HCT116 (cell line): Measurements from ENCODE around the gene NOXA1. TPM values are rescaled to one million over a fixed set of nuclear protein-coding genes. Genes with fewer than 3 reads are reported as not detected.

ENCODE experiments used
- ATAC-seq: fragments of 200-7000 bp; cut with Tn5 transposase; 2 replicates; pipeline ENCODE4 v1.9.1; 2020; ENCODE audit warnings: mild to moderate bottlenecking, moderate library complexity
- BruUV-seq: library from RNA; stranded (reverse); fragments of 400-500 nt; replicated peaks from 2 replicates; lab custom pipeline; 2021; lab: Mats Ljungman, UMichigan
- CTCF ChIA-PET: fragments of 300-600 bp; sonication (Branson Sonifier 250); formaldehyde crosslinking; loops from one replicate; lab custom pipeline; 2021; ENCODE audit warnings: antibody characterized with exemption; lab: Charles Lee
- POLR2A ChIA-PET: fragments of 300-600, 350-600 bp; sonication (Branson Sonifier 250); formaldehyde crosslinking; loops from one replicate; lab custom pipeline; 2021; ENCODE audit warnings: antibody characterized with exemption; lab: Charles Lee
- RAD21 ChIA-PET, 2 experiments: fragments of 300-600 bp; sonication (Branson Sonifier 250); formaldehyde crosslinking; loops; one replicate each; lab custom pipeline; 2023; ENCODE audit warnings: low total read pairs in 2 of 2; ENCODE audit not compliant: uncharacterized antibody in 2 of 2, unreplicated experiment in 2 of 2, low non-redundant PET in 1 of 2; lab: Charles Lee
- DNase-seq: peaks from one replicate; pipeline ENCODE4 v3.0.0-alpha.2; 2010; ENCODE audit warnings: low read depth, low spot score
- H2AFZ ChIP-seq: fragments of 200-600 bp; shearing (Covaris generic), sonication (generic); 2 replicates; pipeline ENCODE4 v1.6.1; 2017; ENCODE audit warnings: low read depth, mixed run types, mixed read lengths, antibody characterized with exemption, low read length; ENCODE audit not compliant: poor library complexity, severe bottlenecking
- H3K27ac ChIP-seq: 2 replicates; pipeline ENCODE4 v1.5.1; 2012; ENCODE audit warnings: low read depth, low read length
- H3K27me3 ChIP-seq: fragments of 200-600 bp; sonication (generic); 2 replicates; pipeline ENCODE4 v1.6.1; 2016; ENCODE audit warnings: mixed run types, low read length, mixed read lengths; ENCODE audit not compliant: insufficient read depth
- H3K36me3 ChIP-seq, 2 experiments: fragments of 200-500 bp in 1 of 2; fragments of 200-600 bp in 1 of 2; sonication (Bioruptor generic) in 1 of 2; sonication (generic) in 1 of 2; 2 replicates each; pipeline versions ENCODE4 v1.5.1 to v1.6.1; 2014 to 2016; ENCODE audit warnings: low read length in 2 of 2, inconsistent platforms in 1 of 2, mixed read lengths in 1 of 2, mixed run types in 1 of 2; ENCODE audit not compliant: insufficient read depth in 2 of 2, control insufficient read depth in 1 of 2
- H3K4me1 ChIP-seq, 2 experiments: fragments of 200-600 bp in 1 of 2; sonication (generic) in 1 of 2; 2 replicates each; pipeline versions ENCODE4 v1.5.1 to v1.6.1; 2012 to 2017; ENCODE audit warnings: low read length in 2 of 2, inconsistent platforms in 1 of 2, mild to moderate bottlenecking in 1 of 2, mixed read lengths in 1 of 2, mixed run types in 1 of 2, moderate library complexity in 1 of 2; ENCODE audit not compliant: insufficient read depth in 2 of 2, control insufficient read depth in 1 of 2
- H3K4me2 ChIP-seq: fragments of 200-600 bp; sonication (generic); 2 replicates; pipeline ENCODE4 v1.6.1; 2017; ENCODE audit warnings: mixed run types, low read length, mixed read lengths
- H3K4me3 ChIP-seq, 2 experiments: fragments of 200-600 bp in 1 of 2; sonication (generic) in 1 of 2; replicated peaks in 1 of 2; 2 replicates each; pipeline ENCODE4 v1.5.1; 2011 to 2016; ENCODE audit warnings: low read length in 2 of 2, control low read depth in 1 of 2, low read depth in 1 of 2, mild to moderate bottlenecking in 1 of 2, mixed read lengths in 1 of 2, mixed run types in 1 of 2
- H3K79me2 ChIP-seq: fragments of 200-600 bp; sonication (generic); 2 replicates; pipeline ENCODE4 v1.6.1; 2017; ENCODE audit warnings: mild to moderate bottlenecking, mixed run types, low read length, moderate library complexity, mixed read lengths; ENCODE audit not compliant: insufficient read depth
- H3K9ac ChIP-seq: fragments of 200-600 bp; sonication (generic); 2 replicates; pipeline ENCODE4 v1.6.1; 2016; ENCODE audit warnings: low read length, mixed read lengths
- H3K9me2 ChIP-seq: fragments of 200-600 bp; sonication (generic), shearing (Covaris generic); 2 replicates; pipeline ENCODE4 v1.6.1; 2017; ENCODE audit warnings: mixed run types, mild to moderate bottlenecking, moderate library complexity; ENCODE audit not compliant: insufficient read depth
- H3K9me3 ChIP-seq, 2 experiments: fragments of 200-500 bp in 1 of 2; fragments of 200-600 bp in 1 of 2; sonication (Bioruptor generic) in 1 of 2; sonication (generic) in 1 of 2; 2 replicates each; pipeline ENCODE4 v1.6.1; 2014 to 2017; ENCODE audit warnings: low read length in 2 of 2, mixed read lengths in 2 of 2, inconsistent platforms in 1 of 2, low read depth in 1 of 2, mild to moderate bottlenecking in 1 of 2, mixed run types in 1 of 2, moderate library complexity in 1 of 2; ENCODE audit not compliant: control insufficient read depth in 1 of 2, insufficient read depth in 1 of 2
- H4K20me1 ChIP-seq: fragments of 200-600 bp; sonication (generic), shearing (Covaris generic); 2 replicates; pipeline ENCODE4 v1.6.1; 2017; ENCODE audit warnings: mixed run types, mild to moderate bottlenecking, moderate library complexity; ENCODE audit not compliant: insufficient read depth
- ATF3 ChIP-seq: IDR thresholded peaks from 2 replicates; pipeline ENCODE4 v1.6.1; 2012
- CBX3 ChIP-seq: IDR thresholded peaks from 2 replicates; pipeline ENCODE4 v1.6.1; 2012; ENCODE audit warnings: low read depth
- EGR1 ChIP-seq: IDR thresholded peaks from 2 replicates; pipeline ENCODE4 v1.6.1; 2012; ENCODE audit warnings: low read depth
- ELF1 ChIP-seq: IDR thresholded peaks from 2 replicates; pipeline ENCODE4 v1.6.1; 2012; ENCODE audit warnings: low read depth, borderline replicate concordance
- EZH2phosphoT487 ChIP-seq: fragments of 200-600 bp; IDR thresholded peaks from 2 replicates; pipeline ENCODE4 v1.6.1; 2018; ENCODE audit warnings: antibody characterized with exemption, borderline replicate concordance
- JUND ChIP-seq: IDR thresholded peaks from 2 replicates; pipeline ENCODE4 v1.6.1; 2012
- MAX ChIP-seq: IDR thresholded peaks from 2 replicates; pipeline ENCODE4 v1.6.1; 2012
- RAD21 ChIP-seq: IDR thresholded peaks from 2 replicates; pipeline ENCODE4 v1.6.1; 2012; ENCODE audit warnings: low read depth, mild to moderate bottlenecking
- REST ChIP-seq: IDR thresholded peaks from 2 replicates; pipeline ENCODE4 v1.6.1; 2012; ENCODE audit warnings: low read depth
- SIN3A ChIP-seq: IDR thresholded peaks from 2 replicates; pipeline ENCODE4 v1.6.1; 2012; ENCODE audit warnings: low read depth
- SP1 ChIP-seq: IDR thresholded peaks from 2 replicates; pipeline ENCODE4 v1.6.1; 2012; ENCODE audit warnings: low read depth
- SRF ChIP-seq: IDR thresholded peaks from 2 replicates; pipeline ENCODE4 v1.6.1; 2012; ENCODE audit warnings: low read depth
- YY1 ChIP-seq: IDR thresholded peaks from 2 replicates; pipeline ENCODE4 v1.6.1; 2011; ENCODE audit warnings: low read length, low read depth, moderate library complexity, mild to moderate bottlenecking; ENCODE audit not compliant: insufficient replicate concordance; ENCODE audit errors: extremely low read depth
- ZFX ChIP-seq: fragments of 450-650 bp; IDR thresholded peaks from 2 replicates; pipeline ENCODE4 v1.6.1; 2017
- intact Hi-C: fragments of 100-400 bp; cut with micrococcal nuclease; formaldehyde crosslinking; loops from 2 replicates; pipeline ENCODE4 v1.10.0; 2022
- total RNA-seq: library from RNA; stranded (reverse); gene quantifications from one replicate; pipeline ENCODE4 v1.2.1, GENCODE V29; 2021; ENCODE audit not compliant: unreplicated experiment
- TF ChIP-seq, protein P1 (sequence below), 3 experiments: fragments of 200-600 bp in 1 of 3; sonication (generic) in 1 of 3; IDR thresholded peaks in 2 of 3; conservative IDR thresholded peaks in 1 of 3; 2 replicates each; pipeline ENCODE4 v1.5.1; 2012 to 2017; ENCODE audit warnings: low read depth in 2 of 3, low read length in 2 of 3, antibody characterized with exemption in 1 of 3, borderline replicate concordance in 1 of 3, control low read depth in 1 of 3, mild to moderate bottlenecking in 1 of 3, mixed read lengths in 1 of 3, mixed run types in 1 of 3, moderate library complexity in 1 of 3; ENCODE audit not compliant: insufficient read depth in 1 of 3

Gene NOXA1
- total RNA-seq, 1 experiment from 2014 or later: 13.2 TPM

GRCh38 chr9:137433916-137434431, 10.8 kb downstream of the NOXA1 start (continued):
- TF ChIP-seq MAX: no peak
- no peak for TF ChIP-seq SIN3A
- no peak for TF ChIP-seq EZH2phosphoT487
- no peak for TF ChIP-seq RAD21
- TF ChIP-seq CBX3: no peak
- no peak for TF ChIP-seq ATF3
- no peak for TF ChIP-seq SP1
- TF ChIP-seq ELF1: no peak
- no peak for TF ChIP-seq JUND
- no peak for TF ChIP-seq ZFX
- TF ChIP-seq, all 23 proteins: peak for 0

GRCh38 chr9:137434498-137435380, 11.5 kb downstream of the NOXA1 start:
- H3K36me3 ChIP-seq: no peaks in the 10 kb centered on the region
- H3K4me3 ChIP-seq: no peak overlapping the region
- DNase-seq: no peak
- H3K9me2 ChIP-seq: no peaks in the 10 kb centered on the region
- H3K79me2 ChIP-seq: no peaks in the 10 kb centered on the region
- peaks cover 38 to 46% of the 10 kb centered on the region in 2 experiments for H3K4me1 ChIP-seq
- ChIA-PET RAD21 (no interaction called here), POLR2A (no interaction called here), CTCF (no interaction called here)
- H3K9ac ChIP-seq: no peak overlapping the region
- H3K9me3 ChIP-seq: no peaks in the 10 kb centered on the region
- H3K27me3 ChIP-seq: no peaks in the 10 kb centered on the region
- ATAC-seq: no peak
- TF ChIP-seq RAD21: no peak
- no peak for TF ChIP-seq EZH2phosphoT487
- no peak for TF ChIP-seq SIN3A
- TF ChIP-seq ATF3: no peak
- TF ChIP-seq YY1: no peak
- TF ChIP-seq, protein P1, sequence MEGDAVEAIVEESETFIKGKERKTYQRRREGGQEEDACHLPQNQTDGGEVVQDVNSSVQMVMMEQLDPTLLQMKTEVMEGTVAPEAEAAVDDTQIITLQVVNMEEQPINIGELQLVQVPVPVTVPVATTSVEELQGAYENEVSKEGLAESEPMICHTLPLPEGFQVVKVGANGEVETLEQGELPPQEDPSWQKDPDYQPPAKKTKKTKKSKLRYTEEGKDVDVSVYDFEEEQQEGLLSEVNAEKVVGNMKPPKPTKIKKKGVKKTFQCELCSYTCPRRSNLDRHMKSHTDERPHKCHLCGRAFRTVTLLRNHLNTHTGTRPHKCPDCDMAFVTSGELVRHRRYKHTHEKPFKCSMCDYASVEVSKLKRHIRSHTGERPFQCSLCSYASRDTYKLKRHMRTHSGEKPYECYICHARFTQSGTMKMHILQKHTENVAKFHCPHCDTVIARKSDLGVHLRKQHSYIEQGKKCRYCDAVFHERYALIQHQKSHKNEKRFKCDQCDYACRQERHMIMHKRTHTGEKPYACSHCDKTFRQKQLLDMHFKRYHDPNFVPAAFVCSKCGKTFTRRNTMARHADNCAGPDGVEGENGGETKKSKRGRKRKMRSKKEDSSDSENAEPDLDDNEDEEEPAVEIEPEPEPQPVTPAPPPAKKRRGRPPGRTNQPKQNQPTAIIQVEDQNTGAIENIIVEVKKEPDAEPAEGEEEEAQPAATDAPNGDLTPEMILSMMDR (IDR thresholded peaks at IDR 0.05 in 2 of 3, conservative IDR thresholded peaks at IDR 0.05 in 1 of 3; ENCODE audit: borderline replicate concordance in 1 of 3, insufficient read depth in 1 of 3, low read depth in 2 of 3, low read length in 2 of 3): no peak
- TF ChIP-seq SRF: no peak
- TF ChIP-seq CBX3: no peak
- no peak for TF ChIP-seq MAX
- no peak for TF ChIP-seq JUND
- TF ChIP-seq EGR1: no peak
- TF ChIP-seq REST: no peak
- no peak overlapping the region for H3K4me2 ChIP-seq
- peak overlapping the region; percentile 79; the same call in 1 of the 2 replicates for H3K27ac ChIP-seq
- no peaks in the 10 kb centered on the region for H4K20me1 ChIP-seq
- intact Hi-C loops: no loop called here
- no peak overlapping the region for H2AFZ ChIP-seq
- BruUV-seq: no TSS peak
